IPS DF 4.7 (cell line): ENCODE results near the gene TMEM186.
"Not testable (repeated sequence)": the region's sequence is repeated elsewhere in the genome, so short reads cannot be mapped to it uniquely, and the experiment has no call there.

Source experiments
- DNase-seq: peaks from one replicate; pipeline ENCODE4 v3.0.0-alpha.2; 2013; ENCODE audit warnings: low spot score; ENCODE audit errors: extremely low read depth

The TMEM186 gene

DNA sequence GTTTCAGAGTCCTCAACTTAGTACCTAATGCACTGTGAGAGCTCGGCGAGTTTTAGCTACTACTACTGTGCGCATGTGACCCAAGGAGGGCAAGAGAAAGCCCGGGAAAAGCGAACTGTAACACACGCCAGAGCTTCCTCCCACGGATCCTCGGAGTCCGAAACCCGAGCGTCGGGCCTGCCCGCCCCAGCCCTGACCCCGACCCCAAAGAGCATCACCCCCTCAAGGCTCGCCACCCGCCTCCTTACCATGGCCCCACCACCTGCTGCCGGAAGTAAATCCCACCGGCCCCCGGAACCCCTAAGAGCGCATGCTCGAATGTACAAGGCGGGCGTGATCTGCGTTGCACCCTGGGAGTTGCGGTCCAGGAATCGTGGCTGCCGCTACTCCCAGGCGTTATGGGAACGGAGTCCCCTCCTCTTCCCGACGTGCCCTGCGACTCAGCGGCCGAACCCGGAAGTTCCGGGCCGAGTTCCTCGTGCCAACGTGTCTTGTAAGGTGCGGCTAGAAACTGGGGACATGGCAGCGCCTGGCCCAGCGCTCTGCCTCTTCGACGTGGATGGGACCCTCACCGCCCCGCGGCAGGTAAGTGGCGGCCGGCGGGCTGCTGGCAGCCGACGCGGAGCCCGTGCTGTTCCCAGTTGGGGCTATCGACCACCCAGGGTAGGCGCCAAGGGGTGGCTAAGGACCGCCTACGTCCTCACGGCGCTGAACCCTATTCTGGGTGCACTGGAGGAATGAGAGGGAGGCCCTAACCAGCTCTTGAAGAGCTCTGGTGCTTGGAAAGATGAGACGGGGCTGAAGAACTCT lies at the start of gene TMEM186, which contains the start of gene PMM2:
TSS of gene TMEM186 (minus strand) at position 276 of the 810 bp plus-strand sequence. CDS start at position 251, 25 bp downstream.
TSS of gene PMM2 (plus strand) at position 476 of the 810 bp plus-strand sequence. CDS start at position 520, 44 bp downstream.
- DNase-seq: peak; percentile 83

- DNase-seq: no peak
These were observed 49.7 kb upstream of the TMEM186 start for GRCh38 chr16:8847145-8847544.

- no peak for DNase-seq
These were observed 49.0 kb upstream of the TMEM186 start for GRCh38 chr16:8846401-8846932.

GRCh38 chr16:8845699-8846298 lies 48.4 kb upstream of the TMEM186 start:
- DNase-seq: no peak

DNA sequence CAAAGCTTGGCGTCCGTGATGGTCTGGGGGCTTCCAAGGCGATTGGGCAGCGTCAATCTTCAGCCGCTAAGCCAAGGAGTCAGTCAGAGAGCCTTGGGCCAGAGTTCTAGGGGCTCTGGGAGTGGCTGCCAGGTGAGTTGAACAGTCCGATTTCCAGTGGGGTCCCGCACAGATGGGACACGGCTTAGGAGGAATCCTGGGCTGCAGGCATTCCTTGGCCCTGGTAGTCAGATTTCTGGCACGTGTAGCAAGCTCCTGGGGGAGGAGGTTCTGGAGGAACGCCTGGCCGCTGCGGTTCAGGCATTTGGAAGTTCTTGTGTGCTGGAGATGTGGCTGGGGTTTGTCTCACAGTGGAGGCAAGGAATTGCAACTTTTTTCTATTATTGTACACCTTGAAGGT lies 45.9 kb upstream of the TMEM186 start:
- not testable (repeated sequence) for DNase-seq

DNA sequence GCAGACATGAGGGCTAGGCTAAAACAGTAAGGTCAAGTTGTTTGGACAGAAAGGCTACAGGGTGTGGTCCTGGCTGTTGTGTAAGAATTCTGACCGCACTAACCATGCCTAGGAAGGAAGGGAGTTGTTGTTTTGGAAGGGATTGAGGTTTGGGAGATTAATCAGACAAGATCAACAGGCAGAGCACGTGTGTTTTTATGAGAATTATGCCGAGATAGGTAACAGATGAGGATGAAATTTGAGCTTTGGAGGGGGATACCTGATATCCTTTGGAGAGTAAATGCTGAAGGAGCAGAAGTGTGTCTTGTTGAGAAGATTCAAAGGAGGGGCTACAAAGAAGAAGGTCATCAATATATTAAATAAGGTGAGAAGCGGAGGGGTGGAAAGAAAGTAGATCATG lies 44.6 kb upstream of the TMEM186 start:
- DNase-seq: not testable (repeated sequence)

GRCh38 chr16:8837594-8837993 lies 40.2 kb upstream of the TMEM186 start:
- DNase-seq: not testable (repeated sequence)

DNA sequence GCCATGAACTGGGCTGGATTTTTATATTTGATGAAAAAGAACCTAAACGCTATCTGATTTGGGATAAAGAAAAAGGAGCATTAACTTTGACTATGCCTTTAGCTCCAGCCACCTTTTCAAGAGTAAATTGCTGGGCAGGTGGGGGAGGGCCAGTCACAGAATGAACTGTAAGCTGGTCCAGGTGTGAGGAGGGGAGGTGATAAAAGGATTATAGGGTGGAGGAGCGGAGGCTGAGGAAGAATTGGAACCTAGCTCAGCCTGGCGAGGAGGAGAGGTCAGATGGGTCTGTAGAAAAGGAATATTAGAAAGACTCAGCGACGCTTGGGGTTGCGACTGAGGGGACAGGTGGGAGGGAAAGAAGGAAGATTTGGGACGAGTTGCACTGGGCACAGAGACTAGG lies 39.4 kb upstream of the TMEM186 start:
- not testable (repeated sequence) for DNase-seq

DNA sequence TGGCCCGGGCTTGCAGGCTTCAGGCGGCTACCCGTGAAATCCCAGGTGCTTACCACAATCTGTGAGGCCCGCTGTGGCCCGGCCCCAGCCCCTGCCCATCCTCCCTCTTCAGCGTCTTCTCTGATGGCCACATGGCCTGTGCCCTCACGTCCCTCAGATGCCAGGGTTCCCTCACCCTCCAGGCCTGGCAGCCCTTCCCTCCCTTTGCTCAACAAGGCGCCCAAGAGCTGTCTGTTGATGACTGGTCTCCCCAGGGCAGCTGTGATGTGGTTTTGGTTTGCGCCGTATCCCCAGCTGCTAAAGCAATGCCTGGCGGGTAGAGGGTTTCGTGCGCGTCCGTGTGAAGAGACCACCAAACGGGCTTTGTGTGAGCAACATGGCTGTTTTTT lies 35.3 kb upstream of the TMEM186 start:
- DNase-seq: no peak

- DNase-seq: peak; percentile 91
These were observed 34.7 kb upstream of the TMEM186 start for GRCh38 chr16:8831871-8832716.

DNA sequence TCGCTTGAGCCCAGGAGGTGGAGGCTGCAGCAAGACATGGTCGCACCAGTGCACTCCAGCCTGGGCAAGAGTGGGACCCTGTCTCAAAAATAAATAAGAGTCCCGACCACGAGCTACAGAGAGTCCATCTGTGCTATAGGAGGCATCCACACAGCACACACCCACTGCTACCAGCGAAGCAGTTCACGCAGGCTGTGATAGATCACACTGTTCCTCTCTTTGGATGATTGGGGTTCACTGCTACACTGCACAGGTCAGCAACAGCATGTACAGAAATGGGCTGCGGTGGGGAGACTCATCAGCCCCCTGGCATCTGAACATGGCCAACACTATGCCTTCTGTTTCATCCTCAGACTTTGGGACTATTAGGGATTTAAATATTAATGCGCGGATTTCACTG lies 34.0 kb upstream of the TMEM186 start:
- DNase-seq: no peak

- no peak for DNase-seq
These were observed 31.2 kb upstream of the TMEM186 start for GRCh38 chr16:8828541-8829165.

DNA sequence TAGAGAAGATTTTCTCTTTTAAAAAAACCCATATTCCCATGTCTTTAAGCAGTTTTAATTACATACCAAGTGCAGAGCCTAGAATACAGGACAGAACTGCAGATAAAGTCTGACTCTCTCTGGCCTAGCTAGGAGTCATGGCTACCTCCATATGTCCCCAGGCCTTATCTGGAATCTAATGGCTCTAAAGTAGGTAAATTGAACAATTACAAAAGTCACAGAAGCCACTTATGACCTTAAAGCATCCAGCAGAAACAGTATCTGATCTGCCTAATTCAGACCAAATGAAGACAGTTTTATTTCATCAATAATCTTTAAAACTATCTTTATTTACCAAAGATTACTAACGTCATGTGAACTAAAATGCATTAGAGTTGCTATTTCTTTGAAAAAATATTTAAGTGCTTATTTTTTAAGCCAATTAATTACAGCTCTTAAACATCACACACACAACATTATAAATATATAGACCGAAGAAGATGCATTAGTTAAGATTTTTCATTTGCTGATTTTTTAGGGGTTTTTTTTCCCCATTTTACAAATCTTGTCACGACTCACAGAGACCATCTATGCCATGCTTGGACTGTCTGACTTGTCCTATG lies 28.9 kb upstream of the TMEM186 start:
- no peak for DNase-seq

GRCh38 chr16:8822403-8822802 lies 25.0 kb upstream of the TMEM186 start:
- DNase-seq: no peak

- DNase-seq: no peak
These were observed 22.1 kb upstream of the TMEM186 start for GRCh38 chr16:8819411-8820034.

GRCh38 chr16:8818504-8819270 lies 21.2 kb upstream of the TMEM186 start:
- DNase-seq: no peak

- DNase-seq: no peak
These were observed 19.7 kb upstream of the TMEM186 start for GRCh38 chr16:8816967-8817655.

DNA sequence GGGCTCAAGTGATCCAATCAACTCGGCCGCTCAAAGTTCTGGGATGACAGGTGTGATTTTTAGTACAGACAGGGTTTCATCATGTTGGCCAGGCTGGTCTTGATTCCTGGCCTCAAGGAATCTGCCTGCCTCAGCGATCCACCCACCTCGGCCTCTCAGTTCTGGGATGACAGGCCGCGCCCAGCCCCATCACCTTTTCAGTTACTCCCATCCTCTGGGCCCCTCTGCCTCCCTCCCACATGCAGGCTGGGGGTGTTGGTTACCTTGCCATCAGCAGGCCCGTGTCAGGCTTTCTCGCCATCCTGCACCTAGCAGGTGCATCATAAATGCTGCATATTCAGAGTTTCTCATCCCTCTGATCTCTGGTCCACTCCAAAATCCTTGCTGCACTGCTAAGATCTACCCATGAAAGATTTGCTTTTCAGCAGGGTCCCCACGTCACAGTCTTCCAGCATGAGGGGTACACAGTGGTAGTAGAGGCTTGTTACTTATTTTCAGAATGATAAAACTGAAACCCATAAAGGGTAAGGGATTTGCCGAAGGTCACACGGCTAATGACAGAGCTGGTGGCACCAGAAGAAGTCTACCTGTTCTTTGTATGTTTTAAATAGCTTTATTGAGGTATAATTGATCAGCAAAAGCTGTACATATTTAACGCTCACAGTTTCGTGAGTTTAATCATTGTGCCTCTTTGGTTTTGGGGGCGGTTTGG lies 16.8 kb upstream of the TMEM186 start:
- DNase-seq: no peak
